ENCODE data around the gene ANKFN1.

ANKFN1 gene, protein sequence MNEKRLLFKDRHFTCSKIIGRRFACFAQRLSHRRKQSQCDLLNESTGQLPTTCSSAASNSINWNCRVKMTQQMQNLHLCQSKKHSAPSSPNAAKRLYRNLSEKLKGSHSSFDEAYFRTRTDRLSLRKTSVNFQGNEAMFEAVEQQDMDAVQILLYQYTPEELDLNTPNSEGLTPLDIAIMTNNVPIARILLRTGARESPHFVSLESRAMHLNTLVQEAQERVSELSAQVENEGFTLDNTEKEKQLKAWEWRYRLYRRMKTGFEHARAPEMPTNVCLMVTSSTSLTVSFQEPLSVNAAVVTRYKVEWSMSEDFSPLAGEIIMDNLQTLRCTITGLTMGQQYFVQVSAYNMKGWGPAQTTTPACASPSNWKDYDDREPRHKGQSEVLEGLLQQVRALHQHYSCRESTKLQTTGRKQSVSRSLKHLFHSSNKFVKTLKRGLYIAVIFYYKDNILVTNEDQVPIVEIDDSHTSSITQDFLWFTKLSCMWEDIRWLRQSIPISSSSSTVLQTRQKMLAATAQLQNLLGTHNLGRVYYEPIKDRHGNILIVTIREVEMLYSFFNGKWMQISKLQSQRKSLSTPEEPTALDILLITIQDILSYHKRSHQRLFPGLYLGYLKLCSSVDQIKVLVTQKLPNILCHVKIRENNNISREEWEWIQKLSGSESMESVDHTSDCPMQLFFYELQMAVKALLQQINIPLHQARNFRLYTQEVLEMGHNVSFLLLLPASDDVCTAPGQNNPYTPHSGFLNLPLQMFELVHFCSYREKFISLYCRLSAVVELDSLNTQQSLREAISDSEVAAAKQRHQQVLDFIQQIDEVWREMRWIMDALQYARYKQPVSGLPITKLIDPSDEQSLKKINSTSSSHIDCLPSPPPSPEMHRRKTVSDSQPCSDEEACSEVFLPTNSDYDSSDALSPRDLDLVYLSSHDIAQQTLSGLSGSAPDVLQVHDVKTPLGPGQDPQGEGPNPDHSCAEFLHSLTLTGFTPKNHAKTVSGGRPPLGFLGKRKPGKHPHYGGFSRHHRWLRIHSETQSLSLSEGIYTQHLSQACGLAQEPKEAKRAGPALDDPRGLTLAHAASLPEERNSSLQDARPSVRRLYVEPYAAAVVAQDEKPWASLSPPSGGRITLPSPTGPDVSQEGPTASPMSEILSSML

GRCh38 chr17:56152874-56153602 is at the start of gene ANKFN1:
Gene ANKFN1, plus strand, starts transcription at chr17:56153475. Its CDS starts 59,193 bp downstream, at chr17:56212668.
- DNase-seq (ENCODE audit: extremely low read depth, low read depth), result no peak

GRCh38 chr17:56108811-56109284 is 44.4 kb upstream of the ANKFN1 start:
- no peak for DNase-seq (ENCODE audit: extremely low read depth, low read depth)

More at GRCh38 chr17:56152874-56153602, at the start of gene ANKFN1:
- TF ChIP-seq CTCF (IDR thresholded peaks at IDR 0.05; ENCODE audit: low read depth, low read length), result no peak

DNA sequence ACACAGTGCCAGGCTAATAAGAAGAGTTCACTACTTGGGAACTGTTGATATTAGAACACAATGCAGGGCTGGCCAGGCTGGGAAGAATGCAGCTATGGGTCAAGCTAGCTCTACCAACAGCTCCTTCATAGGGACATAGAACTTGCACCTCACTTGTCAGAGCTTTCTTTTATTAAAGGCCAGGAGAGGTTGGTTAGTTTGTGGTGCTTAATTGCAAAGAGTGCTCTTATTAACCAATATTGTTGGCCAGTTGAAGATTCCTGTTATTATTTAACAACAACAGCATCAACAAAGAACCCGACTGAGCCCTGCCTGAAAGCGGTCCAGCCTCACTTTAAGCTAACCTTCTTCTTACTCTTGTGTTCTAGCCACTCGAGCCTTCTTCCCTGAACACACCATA is 43.4 kb upstream of the ANKFN1 start:
- DNase-seq (ENCODE audit: extremely low read depth, low read depth), result no peak
- no peak for TF ChIP-seq CTCF (IDR thresholded peaks at IDR 0.05; ENCODE audit: low read depth, low read length)

More at GRCh38 chr17:56108811-56109284, 44.4 kb upstream of the ANKFN1 start:
- no peak for TF ChIP-seq CTCF (IDR thresholded peaks at IDR 0.05; ENCODE audit: low read depth, low read length)

DNA sequence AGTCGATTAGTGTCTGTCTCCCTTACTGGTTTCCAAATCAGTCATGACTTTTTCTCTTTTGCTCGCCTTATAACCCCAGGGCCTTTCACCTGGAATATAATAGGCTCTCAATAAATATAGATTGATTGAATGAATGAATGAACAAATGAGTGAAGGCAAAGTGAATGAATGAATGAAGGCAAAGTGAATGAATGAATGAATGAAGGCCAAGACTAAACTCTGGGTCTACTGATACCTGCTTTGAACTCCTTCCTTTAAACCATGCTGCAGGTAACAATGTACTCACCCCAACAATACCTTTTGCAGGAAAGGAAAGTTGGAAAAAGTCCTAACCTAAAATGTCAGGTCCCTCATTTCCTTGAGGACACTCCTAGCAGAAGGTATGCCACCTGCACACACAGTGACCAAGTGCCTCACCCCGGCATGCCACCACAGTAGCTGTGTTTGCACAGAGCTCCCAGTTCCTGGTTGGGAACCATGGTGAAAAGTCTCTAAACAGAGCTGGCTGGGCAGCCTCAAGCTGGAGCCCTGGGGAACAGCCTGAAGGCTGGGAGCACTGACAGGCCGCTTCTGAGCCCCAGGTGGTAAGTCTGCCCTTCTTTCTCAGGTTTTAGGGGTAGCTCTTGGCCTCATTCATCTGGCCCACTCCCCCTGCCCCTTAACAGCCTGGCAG is 42.7 kb upstream of the ANKFN1 start:
- no peak for TF ChIP-seq CTCF (IDR thresholded peaks at IDR 0.05; ENCODE audit: low read depth, low read length)
- DNase-seq (ENCODE audit: extremely low read depth, low read depth), result no peak

DNA sequence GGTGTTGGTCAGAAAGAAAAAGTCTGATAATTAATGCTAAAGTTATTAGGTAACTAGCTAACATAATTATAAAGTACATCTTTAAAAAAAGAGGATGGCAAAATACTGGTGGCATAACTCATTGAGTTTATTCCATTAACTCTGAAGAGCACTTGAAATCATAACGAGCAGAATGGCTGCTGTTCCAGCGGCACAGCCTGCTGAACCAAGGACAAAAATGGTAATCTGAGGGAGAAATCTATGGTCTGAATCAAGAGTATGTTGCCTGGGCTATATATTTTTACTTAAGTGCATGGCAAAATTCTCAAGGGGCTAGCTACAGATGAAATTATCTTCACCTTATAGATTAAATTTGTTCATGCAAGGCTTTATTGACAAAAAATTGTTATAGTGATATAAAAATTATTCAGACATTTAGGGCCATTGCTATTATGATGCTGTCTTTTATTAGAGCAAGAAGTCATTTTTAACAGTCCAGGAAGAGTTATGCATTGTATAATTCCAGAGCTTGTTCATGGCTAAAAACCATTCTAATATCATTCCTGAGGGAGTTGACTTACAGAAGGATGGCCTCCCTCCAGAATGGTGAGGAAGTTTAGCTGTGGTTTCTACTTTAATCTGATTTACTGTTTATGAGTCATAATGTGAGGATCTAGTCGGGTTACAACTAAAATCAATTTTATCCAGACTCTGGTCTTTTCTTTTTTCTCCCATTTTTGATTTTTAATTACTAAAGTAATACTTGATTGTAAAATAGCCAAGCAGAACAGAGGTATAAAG is 41.4 kb upstream of the ANKFN1 start:
- TF ChIP-seq CTCF (IDR thresholded peaks at IDR 0.05; ENCODE audit: low read depth, low read length), result no peak
- DNase-seq (ENCODE audit: extremely low read depth, low read depth), result peak; percentile 34

DNA sequence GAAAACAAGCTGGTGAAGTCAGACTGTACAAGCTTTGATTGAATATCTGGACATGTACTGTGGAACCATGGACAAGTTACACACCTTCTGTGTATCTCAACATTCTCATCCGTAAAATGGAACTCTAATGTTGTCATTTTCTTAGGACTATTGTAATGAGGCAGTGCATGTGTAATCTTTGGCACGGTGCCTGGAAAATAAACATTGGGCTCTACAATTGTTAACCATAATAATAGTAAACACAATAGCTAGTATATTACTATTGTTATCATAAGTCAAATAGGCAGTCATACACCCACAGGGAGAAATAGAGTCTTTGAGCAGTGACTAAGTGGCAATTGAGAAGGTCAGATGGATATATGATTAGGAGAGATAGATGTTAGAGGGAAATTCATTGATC is 39.8 kb upstream of the ANKFN1 start:
- TF ChIP-seq CTCF (IDR thresholded peaks at IDR 0.05; ENCODE audit: low read depth, low read length), result no peak

More for the DNA sequence above, 39.8 kb upstream of the ANKFN1 start:
- DNase-seq (ENCODE audit: extremely low read depth, low read depth), result no peak

Data from AG09319 (cell line).